ENCODE data around the gene MYLK. TPM values are rescaled to one million over a fixed set of nuclear protein-coding genes. Genes with fewer than 3 reads are reported as not detected.

MYLK gene
- polyA plus RNA-seq, 1 donor (not counting 4 experiments of a cell fraction or from before 2014, with no cell fraction given) = 7.8 TPM

DNA sequence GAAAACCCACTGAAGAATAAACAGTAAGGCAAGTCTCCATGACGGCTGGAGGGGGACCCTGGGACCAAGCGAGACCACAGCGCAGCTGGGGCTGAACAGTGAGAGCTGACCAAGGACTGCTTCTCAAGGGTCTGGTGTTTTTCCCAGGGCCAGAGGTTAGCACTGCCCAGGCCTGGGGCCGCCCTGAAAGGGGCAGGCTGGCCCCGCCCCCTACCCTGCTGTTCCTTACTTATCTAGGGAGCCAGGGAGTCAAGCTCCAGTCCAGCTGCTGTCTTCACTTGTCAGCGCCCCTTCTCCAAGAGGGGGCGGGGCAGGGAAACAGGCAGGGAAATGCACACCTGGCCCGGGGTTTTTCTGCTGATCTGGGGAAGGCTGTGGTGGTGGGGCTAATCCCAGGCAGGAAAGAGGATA lies 247.7 kb downstream of the MYLK start:
- dilution Hi-C loops (cut with MboI; ENCODE audit: extremely low pct_ligation_motif_present, low sequenced_read_pairs) = no loop called here
- no peak overlapping the region for H3K27ac ChIP-seq (ENCODE audit: control insufficient read depth, insufficient read depth, low read length)
- no peak for FAIRE-seq

DNA sequence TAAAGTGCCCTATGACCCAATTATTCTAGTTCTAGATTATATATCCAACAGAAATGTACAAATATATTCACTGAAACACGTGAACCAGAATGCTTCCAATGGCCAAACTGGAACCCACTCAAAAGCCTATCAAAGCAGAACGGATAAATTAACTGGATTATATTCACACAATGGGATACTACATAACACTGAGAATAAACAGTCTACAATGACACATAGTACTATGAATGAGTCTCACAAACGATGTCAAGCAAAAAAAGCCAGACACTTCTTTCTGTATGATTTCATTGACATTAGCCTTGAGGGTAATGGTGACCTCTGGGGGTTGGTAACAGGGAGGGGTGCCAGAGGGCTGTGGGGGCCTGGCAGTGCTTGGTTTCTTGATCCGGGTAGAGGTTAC lies 248.4 kb downstream of the MYLK start:
- no peaks in the 10 kb centered on the region for H3K27me3 ChIP-seq (ENCODE audit: control insufficient read depth, extremely low read depth, insufficient read depth, low read length)
- H3K9me1 ChIP-seq (ENCODE audit: control insufficient read depth, extremely low read depth, insufficient read depth, low read length) = no peaks in the 10 kb centered on the region
- no peak overlapping the region for H3K27ac ChIP-seq (ENCODE audit: control insufficient read depth, insufficient read depth, low read length)
- FAIRE-seq (no peak), DNase-seq (ENCODE audit: low read depth, low spot score) (no peak)
- H3K4me3 ChIP-seq (ENCODE audit: control insufficient read depth in 2 of 3, extremely low read depth in 1 of 3, insufficient read depth in 2 of 3, low read depth in 1 of 3, low read length in 3 of 3) = no peak overlapping the region
- H3K79me2 ChIP-seq (ENCODE audit: control insufficient read depth, insufficient read depth, low read length) = no peaks in the 10 kb centered on the region
- H3K36me3 ChIP-seq (ENCODE audit: control insufficient read depth in 2 of 2, extremely low read depth in 1 of 2, insufficient read depth in 2 of 2, low read length in 2 of 2) = peaks cover 0 to 1% of the 10 kb centered on the region in 2 experiments
- no peak overlapping the region for H3K9ac ChIP-seq (ENCODE audit: control insufficient read depth, extremely low read depth, insufficient read depth, low read length)
- peaks cover 17% of the 10 kb centered on the region for H3K4me1 ChIP-seq (ENCODE audit: control insufficient read depth, extremely low read depth, insufficient read depth, low read length)
- no peaks in the 10 kb centered on the region for H3K9me3 ChIP-seq (ENCODE audit: control insufficient read depth, low read depth, low read length)
- H3K4me2 ChIP-seq (ENCODE audit: control insufficient read depth, extremely low read depth, insufficient read depth, low read depth, low read length) = no peak overlapping the region
- dilution Hi-C loops (cut with MboI; ENCODE audit: extremely low pct_ligation_motif_present, low sequenced_read_pairs) = no loop called here
- TF ChIP-seq, protein P1, sequence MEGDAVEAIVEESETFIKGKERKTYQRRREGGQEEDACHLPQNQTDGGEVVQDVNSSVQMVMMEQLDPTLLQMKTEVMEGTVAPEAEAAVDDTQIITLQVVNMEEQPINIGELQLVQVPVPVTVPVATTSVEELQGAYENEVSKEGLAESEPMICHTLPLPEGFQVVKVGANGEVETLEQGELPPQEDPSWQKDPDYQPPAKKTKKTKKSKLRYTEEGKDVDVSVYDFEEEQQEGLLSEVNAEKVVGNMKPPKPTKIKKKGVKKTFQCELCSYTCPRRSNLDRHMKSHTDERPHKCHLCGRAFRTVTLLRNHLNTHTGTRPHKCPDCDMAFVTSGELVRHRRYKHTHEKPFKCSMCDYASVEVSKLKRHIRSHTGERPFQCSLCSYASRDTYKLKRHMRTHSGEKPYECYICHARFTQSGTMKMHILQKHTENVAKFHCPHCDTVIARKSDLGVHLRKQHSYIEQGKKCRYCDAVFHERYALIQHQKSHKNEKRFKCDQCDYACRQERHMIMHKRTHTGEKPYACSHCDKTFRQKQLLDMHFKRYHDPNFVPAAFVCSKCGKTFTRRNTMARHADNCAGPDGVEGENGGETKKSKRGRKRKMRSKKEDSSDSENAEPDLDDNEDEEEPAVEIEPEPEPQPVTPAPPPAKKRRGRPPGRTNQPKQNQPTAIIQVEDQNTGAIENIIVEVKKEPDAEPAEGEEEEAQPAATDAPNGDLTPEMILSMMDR (optimal IDR thresholded peaks at IDR 0.05 in 1 of 3, IDR thresholded peaks at IDR 0.05 in 1 of 3, conservative IDR thresholded peaks at IDR 0.05 in 1 of 3; ENCODE audit: extremely low read depth in 1 of 3, insufficient read depth in 2 of 3, low read length in 3 of 3) = no peak
- TF ChIP-seq EZH2 (IDR thresholded peaks at IDR 0.05; ENCODE audit: low read length) = no peak
- no peak overlapping the region for H2AFZ ChIP-seq (ENCODE audit: control insufficient read depth, low read length)
- H4K20me1 ChIP-seq (ENCODE audit: control insufficient read depth, extremely low read depth, insufficient read depth, low read length) = no peaks in the 10 kb centered on the region

More for the DNA sequence above, 247.7 kb downstream of the MYLK start:
- DNase-seq (ENCODE audit: low read depth, low spot score) = no peak
- H3K9me1 ChIP-seq (ENCODE audit: control insufficient read depth, extremely low read depth, insufficient read depth, low read length) = no peaks in the 10 kb centered on the region
- no peak overlapping the region for H3K4me2 ChIP-seq (ENCODE audit: control insufficient read depth, extremely low read depth, insufficient read depth, low read depth, low read length)
- no peak overlapping the region for H3K4me3 ChIP-seq (ENCODE audit: control insufficient read depth in 2 of 3, extremely low read depth in 1 of 3, insufficient read depth in 2 of 3, low read depth in 1 of 3, low read length in 3 of 3)
- H3K9ac ChIP-seq (ENCODE audit: control insufficient read depth, extremely low read depth, insufficient read depth, low read length) = no peak overlapping the region
- H3K79me2 ChIP-seq (ENCODE audit: control insufficient read depth, insufficient read depth, low read length) = no peaks in the 10 kb centered on the region
- TF ChIP-seq, protein P1 (optimal IDR thresholded peaks at IDR 0.05 in 1 of 3, IDR thresholded peaks at IDR 0.05 in 1 of 3, conservative IDR thresholded peaks at IDR 0.05 in 1 of 3; ENCODE audit: extremely low read depth in 1 of 3, insufficient read depth in 2 of 3, low read length in 3 of 3) = no peak
- TF ChIP-seq EZH2 (IDR thresholded peaks at IDR 0.05; ENCODE audit: low read length) = no peak
- no peaks in the 10 kb centered on the region for H3K9me3 ChIP-seq (ENCODE audit: control insufficient read depth, low read depth, low read length)
- peaks cover 17% of the 10 kb centered on the region for H3K4me1 ChIP-seq (ENCODE audit: control insufficient read depth, extremely low read depth, insufficient read depth, low read length)
- no peaks in the 10 kb centered on the region for H3K27me3 ChIP-seq (ENCODE audit: control insufficient read depth, extremely low read depth, insufficient read depth, low read length)
- H2AFZ ChIP-seq (ENCODE audit: control insufficient read depth, low read length) = no peak overlapping the region
- H4K20me1 ChIP-seq (ENCODE audit: control insufficient read depth, extremely low read depth, insufficient read depth, low read length) = no peaks in the 10 kb centered on the region
- H3K36me3 ChIP-seq (ENCODE audit: control insufficient read depth in 2 of 2, extremely low read depth in 1 of 2, insufficient read depth in 2 of 2, low read length in 2 of 2) = no peaks in the 10 kb centered on the region

Measured in keratinocyte (primary cell).